ENCODE results near the gene NFU1.

NFU1 gene

GRCh38 chr2:69436938-69437750, at the start of gene NFU1:
Gene NFU1, minus strand, starts transcription at chr2:69437435. Its CDS starts 13 bp downstream, at chr2:69437422.
- in situ Hi-C loops (cut with MboI; ENCODE audit: low sequenced_read_pairs): no loop called here

- in situ Hi-C loops (cut with MboI; ENCODE audit: low sequenced_read_pairs): no loop called here
Observed at GRCh38 chr2:69483696-69484095, 46.5 kb upstream of the NFU1 start.

GRCh38 chr2:69483024-69483423, 45.8 kb upstream of the NFU1 start:
- in situ Hi-C loops (cut with MboI; ENCODE audit: low sequenced_read_pairs): no loop called here

- in situ Hi-C loops (cut with MboI; ENCODE audit: low sequenced_read_pairs): no loop called here
Observed at GRCh38 chr2:69482471-69482870, 45.2 kb upstream of the NFU1 start.

- in situ Hi-C loops (cut with MboI; ENCODE audit: low sequenced_read_pairs): no loop called here
Observed at GRCh38 chr2:69481421-69481820, 44.2 kb upstream of the NFU1 start.

- in situ Hi-C loops (cut with MboI; ENCODE audit: low sequenced_read_pairs): no loop called here
Observed at GRCh38 chr2:69477627-69478026, 40.4 kb upstream of the NFU1 start.

- in situ Hi-C loops (cut with MboI; ENCODE audit: low sequenced_read_pairs): no loop called here
Observed at GRCh38 chr2:69474688-69475087, 37.5 kb upstream of the NFU1 start.

- in situ Hi-C loops (cut with MboI; ENCODE audit: low sequenced_read_pairs): no loop called here
Observed at GRCh38 chr2:69471793-69472192, 34.6 kb upstream of the NFU1 start.

GRCh38 chr2:69470911-69471310, 33.7 kb upstream of the NFU1 start:
- in situ Hi-C loops (cut with MboI; ENCODE audit: low sequenced_read_pairs): no loop called here

- in situ Hi-C loops (cut with MboI; ENCODE audit: low sequenced_read_pairs): no loop called here
Observed at GRCh38 chr2:69469784-69470183, 32.5 kb upstream of the NFU1 start.

GRCh38 chr2:69469375-69469774, 32.1 kb upstream of the NFU1 start:
- in situ Hi-C loops (cut with MboI; ENCODE audit: low sequenced_read_pairs): no loop called here

GRCh38 chr2:69466728-69467127, 29.5 kb upstream of the NFU1 start:
- in situ Hi-C loops (cut with MboI; ENCODE audit: low sequenced_read_pairs): no loop called here

- in situ Hi-C loops (cut with MboI; ENCODE audit: low sequenced_read_pairs): no loop called here
Observed at GRCh38 chr2:69465513-69466456, 28.6 kb upstream of the NFU1 start.

- in situ Hi-C loops (cut with MboI; ENCODE audit: low sequenced_read_pairs): no loop called here
Observed at GRCh38 chr2:69464575-69464974, 27.3 kb upstream of the NFU1 start.

- in situ Hi-C loops (cut with MboI; ENCODE audit: low sequenced_read_pairs): no loop called here
Observed at GRCh38 chr2:69462780-69463179, 25.5 kb upstream of the NFU1 start.

- in situ Hi-C loops (cut with MboI; ENCODE audit: low sequenced_read_pairs): no loop called here
Observed at GRCh38 chr2:69461404-69461803, 24.2 kb upstream of the NFU1 start.

GRCh38 chr2:69459936-69460335, 22.7 kb upstream of the NFU1 start:
- in situ Hi-C loops (cut with MboI; ENCODE audit: low sequenced_read_pairs): no loop called here

- in situ Hi-C loops (cut with MboI; ENCODE audit: low sequenced_read_pairs): no loop called here
Observed at GRCh38 chr2:69456950-69457445, 19.8 kb upstream of the NFU1 start.

- in situ Hi-C loops (cut with MboI; ENCODE audit: low sequenced_read_pairs): no loop called here
Observed at GRCh38 chr2:69456154-69456553, 18.9 kb upstream of the NFU1 start.

GRCh38 chr2:69454976-69455375, 17.7 kb upstream of the NFU1 start:
- in situ Hi-C loops (cut with MboI; ENCODE audit: low sequenced_read_pairs): no loop called here

- in situ Hi-C loops (cut with MboI; ENCODE audit: low sequenced_read_pairs): no loop called here
Observed at GRCh38 chr2:69453475-69454129, 16.4 kb upstream of the NFU1 start.

Data from HL-60/S4 treated with phorbol 12-myristate 13-acetate at 8.2 ng/mL for 4 days and 3 days (cell line).